ENCODE measurements around the gene SET.
"Not testable (repeated sequence)": the region's sequence is repeated elsewhere in the genome, so short reads cannot be mapped to it uniquely, and the experiment has no call there.

Gene SET

DNA sequence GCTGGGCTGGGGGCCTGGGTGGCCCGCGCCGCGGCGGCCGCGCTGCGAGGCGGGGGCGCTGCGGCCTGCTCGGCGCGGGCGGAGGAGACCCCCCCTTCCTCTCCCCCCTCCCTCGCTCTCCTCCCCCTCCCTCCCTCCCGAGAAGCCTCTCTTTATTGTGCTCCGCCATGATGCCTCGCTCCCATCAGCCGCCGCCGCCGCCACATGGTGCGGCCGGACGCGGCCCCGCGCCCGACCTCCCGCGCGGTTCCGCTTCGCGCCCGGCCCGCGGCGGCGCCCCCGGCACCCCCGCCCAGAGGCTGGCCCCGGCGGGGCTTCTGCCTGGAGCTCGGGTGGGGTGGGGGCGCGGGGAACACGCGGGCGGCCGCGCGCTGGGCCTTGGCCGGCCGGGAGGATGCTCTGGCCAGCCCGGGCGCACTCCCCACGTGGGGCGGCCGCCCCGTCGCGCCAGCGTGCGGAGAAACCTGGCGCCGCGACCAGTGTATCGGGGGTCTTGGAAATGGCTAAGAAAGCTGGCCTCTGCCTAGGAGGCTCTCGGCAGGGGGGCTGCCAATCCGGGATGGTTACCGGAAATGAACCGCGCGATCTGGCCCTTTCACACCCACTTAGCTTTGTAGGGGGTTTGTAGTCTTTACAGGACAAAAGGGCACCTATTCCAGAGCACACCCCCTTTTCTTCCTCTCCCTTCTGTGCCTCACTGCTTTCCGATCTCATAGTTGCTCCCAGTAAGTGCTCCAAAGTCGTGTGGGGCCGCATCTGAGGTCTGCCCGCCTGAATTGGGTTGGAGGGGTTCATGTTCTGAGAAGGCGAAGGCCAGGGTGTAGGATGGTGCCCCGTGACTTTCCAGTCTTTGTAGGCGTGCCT lies 1.0 kb downstream of the SET start:
- DNase-seq, result no peak
- Histone ChIP-seq H3K36me3 (replicated peaks) (peaks cover 34% of the 10 kb centered on the region), H3K27me3 (replicated peaks) (no peaks in the 10 kb centered on the region), H3K4me3 (ENCODE audit: low read depth, low read length) (peak overlapping the region; percentile 91), H3K27ac (peak overlapping the region; percentile 60)
- no peak for TF ChIP-seq CTCF (IDR thresholded peaks at IDR 0.05; ENCODE audit: low read depth, low read length, missing control alignments)
- in situ Hi-C loops (cut with HindIII; ENCODE audit: low pct_ligation_motif_present, low sequenced_read_pairs), result no loop called here

GRCh38 chr9:128690684-128691034 lies 1.6 kb downstream of the SET start:
- no peak for TF ChIP-seq CTCF (IDR thresholded peaks at IDR 0.05; ENCODE audit: low read depth, low read length, missing control alignments)
- H3K27me3 ChIP-seq (replicated peaks), result no peaks in the 10 kb centered on the region
- peak overlapping the region; percentile 91 for H3K4me3 ChIP-seq (ENCODE audit: low read depth, low read length)
- peaks cover 37% of the 10 kb centered on the region for H3K36me3 ChIP-seq (replicated peaks)
- in situ Hi-C loops (cut with HindIII; ENCODE audit: low pct_ligation_motif_present, low sequenced_read_pairs), result no loop called here
- H3K27ac ChIP-seq, result no peak overlapping the region
- no peak for DNase-seq

DNA sequence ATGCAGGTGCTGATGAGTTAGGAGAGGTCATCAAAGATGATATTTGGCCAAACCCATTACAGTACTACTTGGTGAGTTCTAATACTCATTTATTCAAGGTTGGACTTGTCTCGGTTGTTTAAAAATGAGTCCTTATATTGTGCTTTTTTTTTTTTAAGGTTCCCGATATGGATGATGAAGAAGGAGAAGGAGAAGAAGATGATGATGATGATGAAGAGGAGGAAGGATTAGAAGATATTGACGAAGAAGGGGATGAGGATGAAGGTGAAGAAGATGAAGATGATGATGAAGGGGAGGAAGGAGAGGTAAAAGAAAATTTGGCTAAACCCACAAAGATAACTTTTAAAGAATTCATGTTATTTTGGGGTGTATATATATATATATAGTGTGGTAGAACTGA lies 4.7 kb downstream of the SET start:
- H3K27ac ChIP-seq; H3K27me3 ChIP-seq (replicated peaks); H3K4me3 ChIP-seq (ENCODE audit: low read depth, low read length); in situ Hi-C loops (cut with HindIII; ENCODE audit: low pct_ligation_motif_present, low sequenced_read_pairs); DNase-seq: not testable (repeated sequence)
- peaks cover 55% of the 10 kb centered on the region for H3K36me3 ChIP-seq (replicated peaks)

DNA sequence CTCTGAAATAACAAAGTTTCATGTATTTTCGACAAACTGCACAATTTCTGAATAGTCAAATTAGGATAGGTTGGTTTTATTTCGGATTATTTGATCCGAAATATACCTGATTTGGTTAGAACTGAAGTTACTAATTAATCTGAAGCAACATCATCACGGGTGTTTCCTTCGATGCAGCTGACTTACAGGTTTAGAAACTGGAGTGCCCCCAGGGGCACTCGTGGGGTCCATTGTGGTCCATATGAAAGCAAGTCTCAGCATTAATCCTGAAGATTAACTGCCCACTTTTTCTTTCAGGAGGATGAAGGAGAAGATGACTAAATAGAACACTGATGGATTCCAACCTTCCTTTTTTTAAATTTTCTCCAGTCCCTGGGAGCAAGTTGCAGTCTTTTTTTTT lies 5.3 kb downstream of the SET start:
- in situ Hi-C loops (cut with HindIII; ENCODE audit: low pct_ligation_motif_present, low sequenced_read_pairs), result no loop called here
- no peak for TF ChIP-seq CTCF (IDR thresholded peaks at IDR 0.05; ENCODE audit: low read depth, low read length, missing control alignments)
- Histone ChIP-seq H3K36me3 (replicated peaks) (peaks cover 55% of the 10 kb centered on the region), H3K27me3 (replicated peaks) (no peaks in the 10 kb centered on the region), H3K4me3 (ENCODE audit: low read depth, low read length) (no peak overlapping the region), H3K27ac (no peak overlapping the region)
- no peak for DNase-seq

DNA sequence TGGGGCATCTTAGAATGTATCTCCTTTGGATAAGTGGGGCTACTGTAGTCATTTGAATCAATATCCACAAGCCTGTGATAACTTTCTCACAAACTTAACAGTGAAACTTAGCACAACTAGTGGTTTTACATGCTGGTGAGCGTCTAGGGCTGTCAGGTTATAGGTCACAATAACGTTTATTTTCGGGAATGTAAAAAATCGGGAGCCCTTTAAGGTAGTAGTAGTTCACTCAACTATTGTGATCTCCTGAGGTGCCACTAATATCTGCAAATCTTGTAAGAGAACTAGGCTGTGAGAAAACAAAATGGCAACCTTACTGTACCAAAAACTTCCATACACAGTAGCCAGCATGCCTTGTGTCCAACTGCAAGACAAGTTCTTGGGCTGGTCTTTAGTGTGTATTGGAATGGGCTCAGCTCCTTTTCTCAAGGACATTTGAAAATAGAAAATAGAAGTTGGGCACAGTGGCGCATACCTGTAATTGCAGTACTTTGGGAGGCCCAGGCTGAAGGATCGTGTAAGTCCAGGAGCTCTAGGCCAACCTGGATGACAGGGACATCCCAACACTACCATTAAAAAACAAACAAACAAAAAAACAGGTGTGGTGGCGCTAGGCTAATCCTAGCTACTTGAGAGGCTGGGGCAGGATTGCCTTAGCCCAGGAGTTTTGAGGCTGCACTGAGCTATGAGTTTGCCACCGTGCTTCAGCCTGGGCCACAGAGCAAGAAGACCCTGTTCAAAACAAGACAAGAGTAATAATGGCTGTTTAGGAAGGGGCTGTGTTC lies 8.1 kb downstream of the SET start:
- H3K36me3 ChIP-seq (replicated peaks), result peaks cover 43% of the 10 kb centered on the region
- no peak overlapping the region for H3K4me3 ChIP-seq (ENCODE audit: low read depth, low read length)
- in situ Hi-C loops (cut with HindIII; ENCODE audit: low pct_ligation_motif_present, low sequenced_read_pairs), result no loop called here
- no peak for DNase-seq
- H3K27me3 ChIP-seq (replicated peaks), result no peaks in the 10 kb centered on the region
- H3K27ac ChIP-seq, result no peak overlapping the region
- TF ChIP-seq CTCF (IDR thresholded peaks at IDR 0.05; ENCODE audit: low read depth, low read length, missing control alignments), result no peak

DNA sequence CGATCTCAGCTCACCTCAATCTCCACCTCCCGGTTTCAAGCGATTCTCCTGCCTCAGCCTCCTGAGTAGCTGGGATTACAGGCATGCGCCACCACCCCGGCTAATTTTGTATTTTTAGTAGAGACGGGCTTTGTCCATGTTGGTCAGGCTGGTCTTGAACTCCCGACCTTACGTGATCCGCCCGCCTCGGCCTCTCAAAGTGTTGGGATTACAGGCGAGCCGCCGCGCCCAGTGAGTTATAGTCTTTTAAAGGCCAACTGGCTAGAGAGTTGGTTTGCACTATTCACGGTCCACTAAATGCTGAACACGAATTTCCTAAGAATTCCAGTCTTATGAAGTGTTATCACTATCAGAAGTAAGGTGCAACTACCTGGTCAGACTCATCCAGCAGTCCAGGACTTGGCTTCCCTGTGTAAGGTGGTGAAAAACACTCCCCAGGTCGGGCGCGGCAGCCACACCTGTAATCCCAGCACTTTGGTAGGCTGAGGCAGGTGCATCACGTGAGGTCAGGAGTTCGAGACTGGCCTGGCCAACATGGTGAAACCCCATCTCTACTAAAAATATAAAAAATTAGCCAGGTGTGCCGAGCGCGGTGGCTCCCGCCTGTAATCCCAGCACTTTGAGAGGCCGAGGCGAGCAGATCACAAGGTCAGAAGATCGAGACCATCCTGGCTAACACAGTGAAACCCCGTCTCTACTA lies 10.2 kb downstream of the SET start:
- H3K27ac ChIP-seq; in situ Hi-C loops (cut with HindIII; ENCODE audit: low pct_ligation_motif_present, low sequenced_read_pairs); DNase-seq; H3K4me3 ChIP-seq (ENCODE audit: low read depth, low read length); H3K27me3 ChIP-seq (replicated peaks): not testable (repeated sequence)
- H3K36me3 ChIP-seq (replicated peaks), result peaks cover 24% of the 10 kb centered on the region

All from brain microvascular endothelial cell (primary cell).